Mononuclear cell (primary cell): Measurements from ENCODE around the gene NKX2-3. TPM values are rescaled to one million over a fixed set of nuclear protein-coding genes. Genes with fewer than 3 reads are reported as not detected.

Source experiments
- H3K27me3 ChIP-seq: 2 replicates; pipeline ENCODE4 v1.6.0; 2011; ENCODE audit warnings: low read length, control low read depth; ENCODE audit not compliant: insufficient read depth
- H3K4me1 ChIP-seq: 2 replicates; pipeline ENCODE4 v1.5.1; 2011; ENCODE audit warnings: mild to moderate bottlenecking, low read length, control low read depth; ENCODE audit not compliant: insufficient read depth
- H3K4me3 ChIP-seq: 2 replicates; pipeline ENCODE4 v1.5.1; 2011; ENCODE audit warnings: mild to moderate bottlenecking, low read length, moderate library complexity
- H3K9me3 ChIP-seq: 2 replicates; pipeline ENCODE4 v1.5.1; 2011; ENCODE audit warnings: low read depth, mild to moderate bottlenecking, control low read depth, low read length
- total RNA-seq: library from RNA; depleted of rRNA; stranded (reverse); fragments of >200 nt; gene quantifications from one replicate; pipeline ENCODE4 v1.2.3, GENCODE V29; 2012

NKX2-3 gene
- total RNA-seq, 1 donor: not detected

DNA sequence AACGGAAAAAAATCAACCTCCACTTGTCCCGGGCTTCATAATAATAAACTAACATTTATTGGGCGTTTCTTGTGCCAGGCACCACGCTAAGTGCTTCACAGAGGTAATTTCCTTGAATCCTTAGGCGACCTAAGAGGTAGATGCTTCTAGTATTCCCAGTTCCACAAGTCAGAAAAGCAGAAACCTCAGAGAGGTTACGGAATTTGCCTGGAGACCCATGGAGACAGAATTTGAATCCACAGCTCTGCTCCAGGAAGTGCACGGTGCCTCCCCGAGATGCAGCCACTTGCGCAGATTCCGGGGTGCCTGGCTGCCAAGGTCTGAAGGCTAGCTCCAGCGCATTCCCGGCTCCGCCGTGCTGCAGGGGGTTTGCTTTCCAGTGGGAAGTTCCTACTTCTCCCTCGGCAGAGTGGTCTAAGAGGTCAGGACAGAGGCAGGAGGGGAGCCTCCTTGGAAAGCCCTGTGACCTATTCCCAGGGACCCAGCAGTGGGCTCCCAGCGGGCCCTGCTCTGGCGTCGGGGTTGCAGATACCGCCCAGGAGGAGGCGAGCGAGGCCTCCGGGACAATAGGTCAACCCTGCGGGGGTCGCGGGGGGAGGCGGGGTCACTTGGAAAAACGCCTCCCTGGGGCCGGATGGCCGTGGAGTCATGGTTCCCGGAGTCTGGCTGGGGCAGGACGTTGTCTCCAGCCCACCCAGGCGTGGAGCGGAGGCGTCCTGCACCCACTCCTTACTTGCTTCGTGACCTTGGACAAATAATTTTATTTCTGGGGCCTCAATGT, 10.1 kb upstream of the NKX2-3 start:
- peaks cover 75% of the 10 kb centered on the region for H3K27me3 ChIP-seq
- no peaks in the 10 kb centered on the region for H3K9me3 ChIP-seq
- peaks cover 9% of the 10 kb centered on the region for H3K4me1 ChIP-seq
- H3K4me3 ChIP-seq: no peak overlapping the region

DNA sequence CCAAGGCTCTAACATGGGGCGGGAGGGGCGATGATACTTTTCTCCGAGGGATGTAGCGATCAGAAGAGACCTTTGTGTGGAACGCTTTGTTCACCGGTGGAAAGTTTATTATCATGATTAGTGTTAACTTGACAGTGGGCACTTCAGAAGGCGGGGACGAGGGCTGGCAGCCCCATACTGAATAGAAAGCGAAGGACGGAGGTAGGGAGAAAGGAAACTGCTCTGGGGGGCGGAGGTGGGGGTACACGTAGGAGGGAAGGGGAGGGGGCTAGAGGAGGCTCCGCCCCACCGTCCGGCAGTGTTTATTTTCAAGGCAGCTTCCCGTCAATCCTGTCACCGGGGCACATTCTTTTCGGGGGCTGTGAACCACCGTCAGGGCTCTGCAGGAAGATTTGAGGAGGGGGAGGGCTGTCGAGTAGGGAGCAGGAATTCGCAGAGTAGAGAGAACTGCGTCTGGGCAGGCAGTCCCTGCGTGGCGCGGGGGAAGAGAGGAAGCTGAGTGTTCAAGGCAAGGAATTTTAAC, 9.4 kb upstream of the NKX2-3 start:
- no peaks in the 10 kb centered on the region for H3K9me3 ChIP-seq
- H3K4me1 ChIP-seq: peaks cover 15% of the 10 kb centered on the region
- no peak overlapping the region for H3K4me3 ChIP-seq
- H3K27me3 ChIP-seq: peaks cover 82% of the 10 kb centered on the region

DNA sequence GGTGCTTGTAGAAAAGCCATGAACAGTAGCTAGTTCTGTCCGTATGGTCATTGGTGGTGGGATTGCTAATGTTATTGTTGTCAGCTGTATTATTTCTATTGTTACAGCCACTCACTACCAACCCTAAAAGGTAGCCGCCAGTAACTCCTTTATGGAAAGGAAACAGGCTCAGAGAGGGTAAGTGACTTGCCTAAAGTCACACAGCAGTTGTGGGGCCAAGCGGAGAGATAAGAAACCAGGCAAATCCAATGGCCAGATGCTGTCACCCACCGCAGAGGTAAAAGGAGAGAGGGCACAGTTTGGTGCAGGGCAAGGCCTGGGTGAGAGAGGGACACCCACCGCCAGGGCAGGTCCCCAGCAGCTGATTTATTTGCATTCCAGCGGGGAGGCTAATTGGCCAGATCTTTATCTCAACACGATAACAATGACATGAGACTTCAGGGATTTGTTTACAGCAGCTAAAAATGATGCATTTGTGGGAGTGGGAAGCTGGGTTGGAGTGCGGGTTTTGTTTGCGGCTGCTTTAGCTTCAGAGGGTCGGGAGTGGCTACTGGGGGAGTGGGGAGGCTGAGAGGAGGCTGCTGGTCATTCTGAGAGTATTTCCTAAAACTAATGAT, 8.6 kb upstream of the NKX2-3 start:
- H3K27me3 ChIP-seq: peaks cover 85% of the 10 kb centered on the region
- no peak overlapping the region for H3K4me3 ChIP-seq
- peaks cover 15% of the 10 kb centered on the region for H3K4me1 ChIP-seq
- no peaks in the 10 kb centered on the region for H3K9me3 ChIP-seq

DNA sequence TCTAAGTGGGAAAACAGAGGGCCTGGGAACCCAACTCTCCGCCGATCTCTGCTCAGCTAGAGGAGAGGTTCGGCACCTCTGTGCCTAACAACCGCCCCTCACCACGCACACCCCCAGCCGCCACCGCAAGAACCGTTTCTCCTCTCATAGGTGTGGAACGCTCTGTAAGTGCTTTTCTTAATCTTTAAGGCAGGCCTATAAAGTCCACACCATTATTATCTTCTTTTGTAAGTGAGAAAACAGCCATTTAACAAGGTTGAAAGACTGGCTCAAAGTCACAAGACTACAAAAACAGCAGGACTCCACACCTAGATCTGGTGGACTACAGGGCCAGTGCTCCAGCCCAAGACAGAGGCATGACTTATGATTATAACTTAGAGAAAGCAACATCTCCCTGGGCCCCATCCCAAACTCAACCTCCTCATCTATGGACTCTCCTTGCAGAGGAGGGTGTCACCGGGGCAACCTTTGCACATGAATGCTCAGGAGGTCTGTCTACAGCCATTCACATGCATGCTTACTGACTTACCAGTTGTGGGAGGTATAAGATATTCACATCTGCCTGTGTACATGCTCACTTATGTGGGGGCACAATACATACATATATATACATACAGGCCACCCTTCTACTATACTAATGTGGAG, 7.9 kb upstream of the NKX2-3 start:
- no peak overlapping the region for H3K4me3 ChIP-seq
- peaks cover 85% of the 10 kb centered on the region for H3K27me3 ChIP-seq

DNA sequence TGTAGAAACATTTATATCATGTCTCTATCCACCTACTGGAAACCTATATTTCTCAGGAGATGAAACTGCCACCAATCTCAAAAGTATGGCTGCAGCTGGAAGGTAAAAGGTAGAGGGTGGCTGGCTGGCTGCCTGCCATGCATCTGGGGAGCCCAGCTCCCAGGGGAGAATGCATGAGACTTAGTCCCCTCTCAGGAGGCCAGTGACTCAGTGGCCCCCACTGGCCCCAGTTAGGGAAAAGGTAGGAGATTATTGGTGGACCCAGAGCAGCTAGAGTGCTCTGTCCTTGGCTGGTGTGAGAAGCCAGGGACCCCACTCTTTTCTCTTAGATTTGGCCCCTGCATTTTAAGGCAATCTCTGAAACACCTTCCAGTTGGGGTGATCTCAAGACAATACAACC, 6.8 kb upstream of the NKX2-3 start:
- Histone ChIP-seq H3K4me3 (no peak overlapping the region), H3K4me1 (peaks cover 19% of the 10 kb centered on the region), H3K27me3 (peaks cover 85% of the 10 kb centered on the region), H3K9me3 (no peaks in the 10 kb centered on the region)

More for the DNA sequence above, 7.9 kb upstream of the NKX2-3 start:
- H3K4me1 ChIP-seq: peaks cover 16% of the 10 kb centered on the region
- H3K9me3 ChIP-seq: no peaks in the 10 kb centered on the region

DNA sequence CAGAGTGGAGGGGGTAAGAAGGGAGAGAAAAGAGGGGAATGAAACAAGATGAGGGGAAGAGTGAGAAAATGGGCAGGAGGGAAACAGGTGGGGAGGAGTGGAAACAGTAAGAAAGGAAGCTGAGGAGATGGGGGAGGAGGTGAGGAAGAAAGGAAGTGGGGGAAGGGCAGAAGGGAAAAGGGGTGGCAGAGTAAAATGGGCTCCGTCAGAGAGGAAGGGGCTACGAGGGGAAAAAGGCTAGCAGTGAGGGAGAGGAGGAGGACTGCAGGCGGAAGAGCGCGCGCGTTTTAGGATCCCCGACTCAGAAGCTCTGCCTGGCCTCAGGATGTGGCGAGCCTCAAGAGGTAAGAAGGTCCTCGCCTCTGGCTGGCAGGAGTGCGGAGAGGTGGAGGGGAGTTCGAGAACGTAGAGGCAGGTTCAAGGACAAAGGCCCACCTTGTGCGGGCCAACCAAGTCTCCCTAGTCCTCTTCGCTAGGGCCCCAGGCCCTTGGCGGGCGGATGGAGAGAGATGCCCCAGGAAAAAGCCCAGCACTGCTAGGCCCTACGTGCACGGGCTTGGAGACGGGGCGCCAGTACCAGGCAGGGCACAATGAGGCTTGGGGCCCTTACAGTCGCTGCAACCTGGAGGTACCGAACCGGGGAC, 5.8 kb upstream of the NKX2-3 start:
- H3K4me1 ChIP-seq: peaks cover 25% of the 10 kb centered on the region
- no peak overlapping the region for H3K4me3 ChIP-seq
- H3K27me3 ChIP-seq: peaks cover 89% of the 10 kb centered on the region
- H3K9me3 ChIP-seq: no peaks in the 10 kb centered on the region

DNA sequence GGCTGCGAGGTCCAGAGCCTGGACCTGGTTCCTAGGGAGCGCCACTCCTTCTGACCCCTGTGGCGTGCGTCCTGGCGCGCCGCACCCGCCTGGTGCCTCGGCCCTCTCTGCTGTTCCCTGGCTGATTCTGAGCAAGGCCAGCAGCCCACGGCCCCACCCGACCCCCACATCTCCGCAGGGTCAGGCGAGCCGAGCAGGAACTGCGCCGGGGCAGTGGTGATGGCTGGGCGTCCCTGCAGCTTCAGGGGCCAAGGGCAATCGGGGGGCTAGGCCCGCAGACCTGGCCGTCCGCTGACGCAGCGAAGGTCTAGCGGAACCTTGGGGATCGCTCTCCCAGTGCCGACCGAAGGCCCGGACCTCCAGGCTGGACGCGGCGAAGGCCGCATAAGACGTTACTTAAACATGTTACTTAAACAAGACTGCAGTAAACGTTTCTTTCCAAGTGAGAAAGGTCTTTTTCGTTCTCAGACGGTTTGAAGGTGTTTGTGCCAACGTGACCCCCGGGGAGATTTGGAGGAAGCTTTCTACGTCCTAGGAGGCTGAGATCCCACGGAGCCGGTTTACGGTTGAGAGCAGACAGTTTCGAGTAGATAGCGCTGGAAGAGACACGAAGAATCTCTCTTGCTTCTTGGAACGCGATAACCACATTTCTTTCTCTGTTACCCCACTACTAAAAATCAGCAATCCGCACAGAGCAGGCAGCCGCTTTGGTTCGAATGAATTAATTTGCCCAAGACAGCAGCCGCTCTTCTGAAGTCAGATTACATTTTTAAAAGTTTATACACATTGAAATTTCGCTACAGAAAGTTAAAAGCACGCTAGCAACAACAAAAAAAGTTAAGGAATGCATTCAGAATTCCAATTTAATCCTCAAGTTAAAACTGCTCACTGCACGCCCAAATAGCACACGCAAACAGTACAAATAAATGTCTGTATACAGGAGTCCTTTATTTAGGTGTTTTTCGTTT, 4.9 kb upstream of the NKX2-3 start:
- peaks cover 32% of the 10 kb centered on the region for H3K4me1 ChIP-seq
- H3K4me3 ChIP-seq: no peak overlapping the region
- peaks cover 91% of the 10 kb centered on the region for H3K27me3 ChIP-seq
- no peaks in the 10 kb centered on the region for H3K9me3 ChIP-seq

DNA sequence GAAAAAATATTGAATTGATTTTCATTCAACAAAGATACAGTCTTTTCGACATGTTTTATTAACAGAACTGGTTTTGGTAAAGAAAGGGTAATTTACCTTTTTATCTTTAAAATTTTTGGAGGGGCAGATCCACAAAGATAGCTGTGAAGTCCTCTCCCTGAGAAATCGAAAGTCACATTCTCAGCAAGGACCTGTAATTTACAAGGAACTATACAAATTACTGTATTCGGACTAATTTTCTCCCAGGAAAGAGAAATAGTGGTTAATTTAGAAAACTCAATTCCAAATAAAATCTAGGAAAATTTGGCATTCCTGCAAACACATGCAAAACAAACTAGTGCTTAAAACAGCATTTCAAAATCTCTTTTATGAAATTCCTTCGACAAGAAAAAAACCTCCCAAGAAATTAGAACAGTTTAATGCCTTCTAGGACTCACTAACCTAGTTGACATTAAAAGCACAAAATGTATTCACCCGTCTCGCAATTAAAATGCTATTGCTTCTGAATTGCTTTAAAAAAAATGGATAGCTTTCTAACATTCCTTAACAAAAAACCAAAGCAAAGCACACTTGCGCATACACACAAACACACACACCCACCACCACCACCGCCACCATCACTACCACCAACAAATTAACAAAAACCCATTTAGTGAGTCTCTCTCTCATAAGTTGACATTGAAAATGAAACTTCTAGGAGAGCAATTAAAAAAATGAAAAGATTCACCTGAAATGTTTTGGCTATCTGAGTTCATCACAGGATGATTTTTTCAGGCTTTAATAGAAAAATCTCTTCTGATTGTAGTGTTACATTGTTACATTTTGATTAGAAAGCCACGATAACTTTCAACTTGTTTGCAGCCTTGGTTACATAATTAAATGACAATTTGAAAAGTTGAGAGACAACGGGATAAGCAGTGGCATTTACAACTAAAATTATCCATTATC, 4.0 kb upstream of the NKX2-3 start:
- peaks cover 93% of the 10 kb centered on the region for H3K27me3 ChIP-seq
- H3K4me1 ChIP-seq: peaks cover 38% of the 10 kb centered on the region
- no peak overlapping the region for H3K4me3 ChIP-seq
- no peaks in the 10 kb centered on the region for H3K9me3 ChIP-seq

DNA sequence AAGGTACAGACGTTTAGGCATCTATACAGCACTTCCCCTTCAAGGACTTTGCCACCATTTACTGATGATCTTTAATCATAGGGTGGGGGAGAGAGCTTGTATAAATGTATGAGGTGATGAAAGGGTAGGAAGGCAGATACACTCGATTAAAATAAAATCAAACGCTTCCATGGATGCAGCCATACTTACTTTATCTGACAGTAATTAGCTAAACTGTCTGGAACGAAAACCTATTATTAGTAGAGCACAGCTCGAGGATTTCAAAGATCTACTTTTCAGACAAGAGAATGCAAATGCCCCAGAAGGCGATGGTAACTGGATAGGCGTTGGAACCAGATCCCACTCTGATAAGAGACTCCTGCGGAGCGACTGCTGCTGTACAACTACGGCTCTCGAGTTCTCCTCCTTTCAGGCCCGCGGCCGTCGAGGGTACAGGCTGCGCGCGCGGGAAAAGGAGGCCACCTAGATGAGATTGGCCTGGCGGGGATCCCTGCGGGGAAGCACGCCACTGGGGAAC, 3.1 kb upstream of the NKX2-3 start:
- Histone ChIP-seq H3K4me1 (peaks cover 43% of the 10 kb centered on the region), H3K9me3 (no peaks in the 10 kb centered on the region), H3K27me3 (peaks cover 93% of the 10 kb centered on the region)

DNA sequence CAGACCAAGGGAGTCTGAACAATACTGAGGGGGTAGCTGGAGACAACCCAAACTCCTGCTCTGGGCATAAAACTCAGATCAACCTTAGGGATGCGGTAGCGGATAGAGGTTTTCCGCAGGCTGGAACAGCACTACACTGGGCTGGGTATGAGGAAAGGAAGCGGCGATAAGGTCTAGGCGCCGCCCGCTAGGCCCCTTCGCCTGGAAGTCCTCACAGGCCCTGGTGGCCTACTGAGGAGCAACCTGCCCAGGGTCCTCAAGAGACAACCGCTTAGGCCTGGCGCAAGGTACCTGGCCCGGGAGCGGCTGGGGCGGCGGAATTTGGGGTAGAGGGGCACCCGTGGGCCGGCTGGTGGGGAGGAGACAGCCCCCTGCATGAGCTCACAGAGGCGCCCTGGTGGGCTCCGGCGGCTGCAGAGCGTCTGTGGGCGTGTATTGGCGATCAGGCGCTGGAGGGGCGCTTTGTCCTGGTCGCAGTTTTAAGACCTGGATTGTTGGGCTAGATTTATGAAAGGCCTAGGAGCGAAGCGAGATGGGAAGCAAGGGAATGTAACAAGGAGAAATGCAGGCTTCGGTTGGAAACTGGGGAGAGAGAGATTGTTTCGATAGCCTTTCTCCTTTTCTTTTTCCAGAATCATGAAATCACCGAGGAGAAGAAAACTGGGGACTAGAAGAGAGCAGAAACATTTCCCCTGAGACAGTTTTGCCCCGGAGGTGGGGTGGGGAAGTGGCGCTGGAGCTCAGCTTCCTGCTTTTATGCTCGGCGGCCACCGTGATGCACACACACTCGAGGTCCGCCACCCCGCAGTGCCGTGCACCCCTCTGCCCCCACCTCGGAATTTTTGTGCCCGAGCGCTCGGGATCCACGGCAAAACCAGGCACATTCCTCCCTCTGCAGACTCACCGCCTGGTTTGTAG, 2.4 kb upstream of the NKX2-3 start:
- Histone ChIP-seq H3K27me3 (peaks cover 96% of the 10 kb centered on the region), H3K4me3 (no peak overlapping the region), H3K4me1 (peaks cover 49% of the 10 kb centered on the region), H3K9me3 (no peaks in the 10 kb centered on the region)

More for the DNA sequence above, 3.1 kb upstream of the NKX2-3 start:
- H3K4me3 ChIP-seq: no peak overlapping the region

DNA sequence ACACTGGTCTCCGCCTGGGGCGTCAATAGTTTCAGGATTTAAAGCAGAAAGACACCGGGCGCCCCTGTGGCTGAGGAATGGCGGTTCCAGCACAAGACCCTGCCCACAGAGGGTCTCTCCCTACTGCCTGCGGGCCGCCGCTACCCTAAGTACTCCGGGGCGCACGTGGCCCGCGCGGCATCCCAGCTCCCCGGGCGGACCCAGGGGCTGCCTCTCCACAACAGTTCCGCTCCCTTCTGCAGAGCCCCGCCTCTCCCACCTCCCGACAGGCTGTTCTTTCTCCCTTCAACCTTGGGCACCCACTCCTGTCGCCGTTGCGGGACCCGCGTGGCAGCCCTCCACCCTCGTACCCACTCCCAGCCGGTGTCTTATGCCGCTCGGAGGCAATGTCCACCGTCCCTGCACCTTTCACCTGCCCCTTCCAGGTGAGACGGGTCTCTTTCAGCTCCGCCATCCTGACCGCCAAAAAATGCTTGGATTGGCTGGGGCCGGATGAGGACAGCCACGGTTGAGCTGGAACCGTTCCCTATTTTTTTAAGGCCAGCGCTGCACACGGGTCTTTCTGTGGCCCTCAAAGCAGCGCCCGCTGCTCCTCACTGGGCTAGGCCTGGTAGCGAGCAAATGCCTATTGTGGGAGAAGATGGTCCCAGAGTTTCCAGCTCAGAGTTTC, 1.6 kb upstream of the NKX2-3 start:
- Histone ChIP-seq H3K4me1 (peaks cover 56% of the 10 kb centered on the region), H3K9me3 (no peaks in the 10 kb centered on the region), H3K27me3 (peaks cover 97% of the 10 kb centered on the region), H3K4me3 (no peak overlapping the region)
